Endothelial cell of umbilical vein (primary cell): Measurements from ENCODE around the gene GALNT2. TPM values are rescaled to one million over a fixed set of nuclear protein-coding genes. Genes with fewer than 3 reads are reported as not detected.

Source experiments
- BruUV-seq: library from RNA; stranded (reverse); fragments of 400-500 nt; replicated peaks from 2 replicates; lab custom pipeline; 2021; lab: Mats Ljungman, UMichigan
- CTCF ChIA-PET: fragments of 300-600, 350-600 bp; sonication (Branson Sonifier 250); formaldehyde crosslinking; loops from one replicate; lab custom pipeline; 2021; ENCODE audit warnings: antibody characterized with exemption, inconsistent platforms; lab: Charles Lee
- POLR2A ChIA-PET: fragments of 300-600, 350-600 bp; sonication (Branson Sonifier 250); formaldehyde crosslinking; loops from one replicate; lab custom pipeline; 2021; ENCODE audit warnings: antibody characterized with exemption, inconsistent platforms; lab: Charles Lee
- DNase-seq: peaks from one replicate; pipeline ENCODE4 v3.0.0-alpha.2; 2011; ENCODE audit warnings: low read depth, low spot score
- FAIRE-seq: peaks from 2 replicates; lab custom pipeline; 2011; peaks lifted over from hg19 to GRCh38; lab: Jason Lieb, UNC
- H2AFZ ChIP-seq: 2 replicates; pipeline ENCODE4 v1.6.0; 2012; ENCODE audit warnings: low read depth, low read length, control low read depth, inconsistent platforms
- H3K27ac ChIP-seq: 2 replicates; pipeline ENCODE4 v1.5.1; 2011; ENCODE audit warnings: low read depth, mild to moderate bottlenecking, control low read depth, low read length, moderate library complexity; ENCODE audit not compliant: insufficient read depth
- H3K27me3 ChIP-seq, 2 experiments: 2 replicates each; pipeline versions ENCODE4 v1.6.0 to v1.6.1; 2011; ENCODE audit warnings: low read length in 2 of 2, mixed read lengths in 1 of 2; ENCODE audit not compliant: control insufficient read depth in 2 of 2, insufficient read depth in 2 of 2
- H3K36me3 ChIP-seq, 2 experiments: 2 replicates in 1 of 2; 3 replicates in 1 of 2; pipeline ENCODE4 v1.5.1; 2011; ENCODE audit warnings: low read length in 2 of 2, mild to moderate bottlenecking in 1 of 2, moderate library complexity in 1 of 2; ENCODE audit not compliant: control insufficient read depth in 2 of 2, insufficient read depth in 2 of 2; ENCODE audit errors: extremely low read depth in 1 of 2
- H3K4me1 ChIP-seq: 3 replicates; pipeline ENCODE4 v1.5.1; 2011; ENCODE audit warnings: mild to moderate bottlenecking, low read length; ENCODE audit not compliant: control insufficient read depth, insufficient read depth; ENCODE audit errors: extremely low read depth
- H3K4me2 ChIP-seq: 2 replicates; pipeline ENCODE4 v1.6.1; 2011; ENCODE audit warnings: low read length, control low read depth, mixed read lengths; ENCODE audit not compliant: insufficient read depth
- H3K4me3 ChIP-seq, 3 experiments: fragments of 200-600 bp in 1 of 3; sonication (generic), shearing (Covaris generic) in 1 of 3; replicated peaks in 1 of 3; 2 replicates each; pipeline ENCODE4 v1.5.1; 2011 to 2016; ENCODE audit warnings: control low read depth in 3 of 3, low read length in 3 of 3, mild to moderate bottlenecking in 2 of 3, inconsistent platforms in 1 of 3, low read depth in 1 of 3, moderate library complexity in 1 of 3; ENCODE audit not compliant: insufficient read depth in 1 of 3
- H3K79me2 ChIP-seq: 2 replicates; pipeline ENCODE4 v1.6.0; 2012; ENCODE audit warnings: low read length, inconsistent platforms; ENCODE audit not compliant: control insufficient read depth, insufficient read depth
- H3K9ac ChIP-seq: replicated peaks from 2 replicates; pipeline ENCODE3; 2011; ENCODE audit warnings: low read length, control low read depth; ENCODE audit not compliant: insufficient read depth; ENCODE audit errors: extremely low read depth
- H3K9me1 ChIP-seq: replicated peaks from 3 replicates; pipeline ENCODE4 v1.6.0; 2011; ENCODE audit warnings: mild to moderate bottlenecking, low read length; ENCODE audit not compliant: control insufficient read depth, insufficient read depth; ENCODE audit errors: extremely low read depth
- H3K9me3 ChIP-seq: replicated peaks from 2 replicates; pipeline ENCODE4 v1.5.1; 2012; ENCODE audit warnings: low read length, inconsistent platforms; ENCODE audit not compliant: control insufficient read depth, insufficient read depth
- H4K20me1 ChIP-seq: replicated peaks from 2 replicates; pipeline ENCODE3; 2011; ENCODE audit warnings: mild to moderate bottlenecking, low read length; ENCODE audit not compliant: control insufficient read depth, insufficient read depth; ENCODE audit errors: extremely low read depth
- CTCF ChIP-seq, 2 donors: IDR thresholded peaks; 1 replicate in 1 of 2; 2 replicates in 1 of 2; pipeline ENCODE4 v1.5.1; 2011; ENCODE audit warnings: low read length in 2 of 2, mild to moderate bottlenecking in 2 of 2, moderate library complexity in 2 of 2, control low read depth in 1 of 2, inconsistent platforms in 1 of 2, low read depth in 1 of 2; ENCODE audit not compliant: insufficient read depth in 1 of 2; ENCODE audit errors: extremely low read depth in 1 of 2
- EZH2 ChIP-seq: IDR thresholded peaks from 2 replicates; pipeline ENCODE4 v1.6.1; 2012; ENCODE audit warnings: borderline replicate concordance, low read depth, mild to moderate bottlenecking, moderate library complexity, low read length, inconsistent platforms; ENCODE audit not compliant: severe bottlenecking
- FOS ChIP-seq: IDR thresholded peaks from 2 replicates; pipeline ENCODE4 v1.6.1; 2011; ENCODE audit warnings: mild to moderate bottlenecking, low read length, moderate library complexity, borderline replicate concordance; ENCODE audit not compliant: insufficient read depth
- GATA2 ChIP-seq: IDR thresholded peaks from 2 replicates; pipeline ENCODE4 v1.7.0; 2011; ENCODE audit warnings: low read depth, mild to moderate bottlenecking, moderate library complexity, mixed read lengths, low read length; ENCODE audit not compliant: insufficient read length, insufficient read depth
- JUN ChIP-seq: IDR thresholded peaks from 2 replicates; pipeline ENCODE4 v1.6.1; 2011; ENCODE audit warnings: borderline replicate concordance, low read depth; ENCODE audit not compliant: insufficient read length, insufficient read depth
- MYC ChIP-seq: IDR thresholded peaks from one replicate; pipeline ENCODE4 v1.6.1; 2011; ENCODE audit warnings: mild to moderate bottlenecking, low read depth, low read length
- POLR2A ChIP-seq: IDR thresholded peaks from 2 replicates; pipeline ENCODE4 v1.6.1; 2012; ENCODE audit warnings: low read depth, mild to moderate bottlenecking, control low read depth, low read length
- POLR2AphosphoS5 ChIP-seq: IDR thresholded peaks from 2 replicates; pipeline ENCODE4 v1.6.1; 2012; ENCODE audit warnings: low read depth, mild to moderate bottlenecking, control low read depth, low read length, moderate library complexity; ENCODE audit not compliant: insufficient read depth
- dilution Hi-C: fragments of 300-500 bp; cut with MboI; formaldehyde crosslinking; loops from one replicate; pipeline ENCODE4 v1.15.0; 2019; ENCODE audit warnings: low sequenced_read_pairs; ENCODE audit not compliant: extremely low pct_ligation_motif_present
- intact Hi-C: fragments of 100-400 bp; cut with micrococcal nuclease; formaldehyde crosslinking; loops from one replicate; pipeline ENCODE4 v1.10.0; 2022
- polyA plus RNA-seq, 4 experiments: library from polyadenylated mRNA; depleted of rRNA in 3 of 4; stranded (reverse) in 3 of 4; unstranded in 1 of 4; fragments of >200 nt; gene quantifications; 2 replicates each; pipeline versions ENCODE4 v1.2.1 to v1.2.3, GENCODE V29; 2011 to 2012; ENCODE audit warnings: missing spikeins in 1 of 4
- total RNA-seq: library from RNA; stranded (reverse); gene quantifications from 2 replicates; pipeline ENCODE4 v1.2.3, GENCODE V29; 2021
- TF ChIP-seq, protein P1 (sequence below): IDR thresholded peaks from 2 replicates; pipeline ENCODE4 v1.6.1; 2011; ENCODE audit not compliant: insufficient read depth, insufficient read length

The GALNT2 gene
- total and polyA plus RNA-seq, 2 donors (not counting 3 experiments of a cell fraction or from before 2014, with no cell fraction given), result 56.3 to 77.5 TPM

GRCh38 chr1:230084408-230085177 is 17.6 kb downstream of the GALNT2 start:
- Histone ChIP-seq H3K27me3 (no peaks in the 10 kb centered on the region), H3K4me1 (peaks cover 23% of the 10 kb centered on the region), H3K9ac (peak overlapping the region; percentile 9), H3K9me3 (no peaks in the 10 kb centered on the region), H2AFZ (peak overlapping the region; percentile 14), H4K20me1 (no peaks in the 10 kb centered on the region), H3K4me3 (no peak overlapping the region), H3K27ac (peak overlapping the region; percentile 75), H3K4me2 (peak overlapping the region; percentile 19), H3K36me3 (no peaks in the 10 kb centered on the region), H3K9me1 (no peaks in the 10 kb centered on the region), H3K79me2 (peaks cover 62% of the 10 kb centered on the region)
- TF ChIP-seq POLR2AphosphoS5 (peak; percentile 80), JUN (peak; percentile 53), FOS (peak; percentile 96)
- TF ChIP-seq, protein P1, sequence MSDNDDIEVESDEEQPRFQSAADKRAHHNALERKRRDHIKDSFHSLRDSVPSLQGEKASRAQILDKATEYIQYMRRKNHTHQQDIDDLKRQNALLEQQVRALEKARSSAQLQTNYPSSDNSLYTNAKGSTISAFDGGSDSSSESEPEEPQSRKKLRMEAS, result no peak
- DNase-seq (peak; percentile 75), FAIRE-seq (peak; percentile 98)
- ChIA-PET POLR2A (no interaction called here), CTCF (interaction anchor here (1.0 to 2.4 kb wide), 5 partner anchors 16 to 131 kb away, joined by 3 to 11 read pairs (median 4); no protein-coding TSS in a partner anchor)
- no TSS peak for BruUV-seq
- dilution Hi-C loops, result no loop called here
- intact Hi-C loops, result loop anchor here (1.0 to 5.0 kb wide), 4 partner anchors 16 to 103 kb away; no protein-coding TSS in a partner anchor

GRCh38 chr1:230085178-230085515 is 18.1 kb downstream of the GALNT2 start:
- no peaks in the 10 kb centered on the region for H3K27me3 ChIP-seq
- POLR2A ChIA-PET, result no interaction called here
- no peak overlapping the region for H2AFZ ChIP-seq
- BruUV-seq, result no TSS peak
- peaks cover 28% of the 10 kb centered on the region for H3K4me1 ChIP-seq
- no peaks in the 10 kb centered on the region for H3K36me3 ChIP-seq
- H3K27ac ChIP-seq, result peak overlapping the region; percentile 48
- H3K9ac ChIP-seq, result peak overlapping the region; percentile 6
- no peak overlapping the region for H3K4me3 ChIP-seq
- dilution Hi-C loops (no loop called here), intact Hi-C loops (no loop called here)
- no peaks in the 10 kb centered on the region for H3K9me3 ChIP-seq
- TF ChIP-seq GATA2, result no peak
- TF ChIP-seq JUN, result no peak
- TF ChIP-seq, protein P1, result no peak
- TF ChIP-seq POLR2AphosphoS5, result no peak
- no peak for TF ChIP-seq CTCF (IDR thresholded peaks at IDR 0.05; ENCODE audit: extremely low read depth in 1 of 2, insufficient read depth in 1 of 2, low read depth in 1 of 2, low read length in 2 of 2)
- TF ChIP-seq EZH2, result no peak
- TF ChIP-seq POLR2A, result no peak
- no peak for TF ChIP-seq MYC
- TF ChIP-seq FOS, result no peak
- peaks cover 62% of the 10 kb centered on the region for H3K79me2 ChIP-seq
- no peak for DNase-seq
- no peaks in the 10 kb centered on the region for H3K9me1 ChIP-seq
- CTCF ChIA-PET, result interaction anchor here (1.0 to 2.4 kb wide), 4 partner anchors 16 to 130 kb away, joined by 3 to 11 read pairs (median 4); no protein-coding TSS in a partner anchor
- no peak overlapping the region for H3K4me2 ChIP-seq
- no peaks in the 10 kb centered on the region for H4K20me1 ChIP-seq
- no peak for FAIRE-seq
